HG03025 (cell line): ENCODE results near the gene ENPP3.

Source experiments
- ATAC-seq: cut with Tn5 transposase; IDR thresholded peaks from one replicate; pipeline ENCODE4 v1.9.1; 2021; ENCODE audit warnings: mild to moderate bottlenecking, moderate library complexity; ENCODE audit not compliant: unreplicated experiment, low FRiP score

ENPP3 gene

DNA sequence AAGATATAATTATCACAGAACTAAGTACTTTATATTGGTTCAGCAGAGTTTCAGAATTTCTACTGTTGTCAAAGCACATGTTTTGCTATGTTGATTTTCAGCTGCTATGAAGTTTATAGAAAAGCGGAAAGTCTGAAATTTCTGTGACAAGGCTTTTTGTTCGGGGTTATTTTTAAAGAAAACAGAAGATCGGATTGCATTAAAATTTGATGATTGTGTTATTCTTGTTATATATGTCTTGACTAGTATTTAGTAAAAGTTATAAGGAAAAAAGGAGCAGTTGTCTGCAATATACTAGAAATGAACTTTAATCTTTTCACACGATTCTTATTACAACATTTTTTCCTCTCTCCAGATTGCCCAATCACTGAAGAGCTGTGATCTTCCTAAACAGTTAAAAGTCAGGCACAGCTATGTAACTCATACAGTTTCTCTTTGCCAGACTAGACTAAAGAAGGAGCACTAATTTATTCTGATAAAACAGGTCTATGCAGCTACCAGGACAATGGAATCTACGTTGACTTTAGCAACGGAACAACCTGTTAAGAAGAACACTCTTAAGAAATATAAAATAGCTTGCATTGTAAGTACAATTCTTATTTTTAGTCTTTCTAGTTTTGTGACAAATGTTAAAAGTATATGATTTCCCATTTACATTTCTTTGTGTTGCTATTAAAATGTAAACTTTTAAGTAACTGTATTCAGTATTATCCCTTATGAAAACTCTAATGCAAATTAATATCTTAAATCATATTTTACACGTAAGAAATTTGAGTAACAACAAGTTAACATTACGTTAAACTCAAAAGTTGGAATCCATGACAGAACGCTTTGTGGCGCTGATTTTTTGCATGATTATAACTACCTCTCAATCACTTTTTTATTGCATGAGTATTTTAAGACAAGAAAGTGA, at the start of gene ENPP3:
ENPP3 (plus strand) TSS at position 423 of the 913 bp plus-strand sequence; CDS start at position 506, 83 bp downstream.
- no peak for ATAC-seq

DNA sequence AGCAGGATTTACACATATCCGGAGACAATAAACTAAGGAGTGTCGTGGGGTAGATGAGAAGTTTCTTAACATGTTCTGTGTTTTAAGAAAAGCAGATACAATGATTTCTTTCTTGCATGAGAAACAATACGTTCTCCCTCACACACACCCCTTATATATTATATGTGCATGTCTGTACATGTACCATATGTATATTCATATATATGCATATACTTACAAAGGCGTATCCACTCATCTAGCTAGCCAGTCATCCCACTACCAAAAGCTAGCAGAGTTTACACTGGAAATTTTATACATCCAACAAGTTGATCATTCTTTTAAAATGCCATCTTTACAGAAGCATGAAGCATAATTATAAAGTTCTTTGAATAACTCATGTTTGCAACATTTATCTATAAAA, 49.2 kb upstream of the ENPP3 start:
- no peak for ATAC-seq

DNA sequence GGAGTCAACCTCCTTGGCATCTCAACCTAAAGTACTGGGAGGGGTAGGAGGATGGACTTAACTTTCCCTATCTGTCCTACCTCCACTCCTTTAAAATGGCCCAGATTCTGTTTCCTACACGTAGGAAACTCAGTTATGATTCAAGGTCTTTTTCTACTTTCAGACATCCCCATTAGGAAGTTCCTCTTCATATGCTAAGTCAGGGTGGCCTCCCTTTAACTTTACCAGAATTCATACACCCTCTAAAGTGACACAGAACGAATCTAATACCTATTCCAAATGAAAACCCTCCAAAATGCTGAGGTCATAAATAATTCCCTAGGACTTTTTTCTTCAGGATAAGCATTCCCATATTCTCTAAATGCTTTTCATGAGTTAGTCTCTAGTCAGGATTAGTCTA, 48.5 kb upstream of the ENPP3 start:
- ATAC-seq: no peak

DNA sequence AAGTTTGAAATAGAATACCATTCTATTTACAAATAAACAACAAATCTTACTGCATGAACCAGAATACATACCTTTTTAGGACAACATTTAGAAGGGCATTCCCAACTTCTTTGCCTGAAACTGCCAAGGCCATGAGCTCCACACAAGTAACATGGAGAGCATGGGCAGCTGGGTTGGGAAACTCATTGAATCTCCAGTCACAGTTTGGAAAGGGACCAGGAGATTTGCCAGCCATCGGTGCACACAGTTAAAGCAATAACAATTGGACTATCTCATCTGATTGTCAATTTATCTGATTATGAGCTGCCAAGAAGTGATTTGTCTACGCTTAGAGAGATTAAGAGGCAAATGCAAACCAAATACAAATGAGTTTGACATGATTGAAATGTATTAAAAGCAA, 44.2 kb upstream of the ENPP3 start:
- no peak for ATAC-seq

DNA sequence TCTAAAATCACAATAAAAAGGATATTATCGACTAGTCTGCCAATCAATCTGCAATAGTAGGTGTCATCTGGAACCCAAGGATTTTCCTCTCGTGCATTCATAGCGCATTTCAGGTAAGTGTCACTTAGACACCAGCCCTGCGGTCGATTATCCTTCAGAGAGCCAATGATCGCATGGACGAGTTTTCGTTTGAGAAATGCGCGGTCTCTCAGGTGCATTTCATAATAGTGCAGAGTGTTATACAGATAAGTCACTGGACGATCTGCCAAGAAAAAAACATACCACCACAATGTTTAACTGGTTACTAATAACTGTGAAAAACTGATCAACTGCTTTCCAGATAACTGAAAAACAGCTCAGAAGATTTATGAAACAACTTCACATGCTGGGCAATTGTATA, 43.0 kb upstream of the ENPP3 start:
- ATAC-seq: no peak

DNA sequence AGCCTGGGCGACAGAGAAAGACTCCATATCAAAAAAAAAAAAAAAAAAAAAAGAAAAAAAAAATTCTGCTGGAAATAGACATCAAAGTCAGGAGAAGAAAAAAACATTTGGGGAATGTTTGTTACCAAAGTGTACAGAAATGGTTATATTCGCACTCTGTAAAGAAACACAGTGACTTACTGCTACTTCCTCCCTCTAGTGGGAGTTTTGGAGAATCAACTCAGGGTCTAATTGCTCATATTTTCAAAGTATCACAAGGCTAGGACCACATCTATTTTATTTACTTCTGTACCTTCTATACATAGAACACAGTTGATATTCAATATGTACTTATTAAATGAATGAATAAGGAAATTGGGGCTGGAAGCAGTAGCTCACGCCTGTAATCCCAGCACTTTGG, 39.7 kb upstream of the ENPP3 start:
- ATAC-seq: no peak

DNA sequence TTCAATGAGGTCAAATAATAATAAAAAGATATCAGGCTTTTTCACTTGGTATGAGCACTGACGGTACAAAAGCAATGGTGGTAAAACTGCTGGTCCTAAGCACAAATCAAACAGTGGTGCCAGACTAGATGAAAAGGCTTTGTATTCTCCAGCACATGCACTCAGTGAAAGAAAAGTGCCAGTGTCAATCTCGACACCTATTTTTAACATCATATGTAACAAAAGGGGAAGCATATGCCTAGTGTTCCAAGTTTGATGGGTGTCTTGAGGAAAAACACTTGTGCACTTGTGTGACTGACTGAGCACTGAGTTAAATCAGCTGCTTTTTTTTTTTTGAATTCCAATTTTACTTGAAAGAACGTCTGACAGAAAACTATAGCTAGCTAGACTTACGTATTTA, 36.4 kb upstream of the ENPP3 start:
- no peak for ATAC-seq

DNA sequence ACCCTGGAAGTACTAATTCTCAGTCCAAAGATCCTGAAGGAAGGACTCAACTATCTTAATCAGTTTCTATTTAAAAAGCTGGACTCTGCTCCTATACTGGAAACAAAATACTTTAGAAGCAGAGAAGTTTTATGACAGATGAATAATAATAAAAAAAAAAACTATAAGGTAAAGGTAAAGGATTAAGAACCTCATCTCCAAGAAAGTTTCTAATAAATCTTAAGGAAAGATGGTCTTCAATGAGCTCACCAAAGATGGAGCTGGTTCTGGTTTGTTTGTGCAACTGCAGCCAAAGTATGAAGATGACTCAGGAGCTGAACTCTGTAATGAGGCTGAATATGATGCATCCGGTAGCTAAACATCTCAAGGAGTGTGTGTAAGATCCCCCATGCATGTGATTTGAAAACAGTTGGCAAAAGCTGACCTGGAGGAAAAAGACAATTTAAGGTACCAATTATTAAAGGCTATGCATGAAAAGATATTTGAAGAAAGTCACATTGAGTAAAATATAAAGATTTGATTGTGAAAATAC, 34.3 kb upstream of the ENPP3 start:
- no peak for ATAC-seq

DNA sequence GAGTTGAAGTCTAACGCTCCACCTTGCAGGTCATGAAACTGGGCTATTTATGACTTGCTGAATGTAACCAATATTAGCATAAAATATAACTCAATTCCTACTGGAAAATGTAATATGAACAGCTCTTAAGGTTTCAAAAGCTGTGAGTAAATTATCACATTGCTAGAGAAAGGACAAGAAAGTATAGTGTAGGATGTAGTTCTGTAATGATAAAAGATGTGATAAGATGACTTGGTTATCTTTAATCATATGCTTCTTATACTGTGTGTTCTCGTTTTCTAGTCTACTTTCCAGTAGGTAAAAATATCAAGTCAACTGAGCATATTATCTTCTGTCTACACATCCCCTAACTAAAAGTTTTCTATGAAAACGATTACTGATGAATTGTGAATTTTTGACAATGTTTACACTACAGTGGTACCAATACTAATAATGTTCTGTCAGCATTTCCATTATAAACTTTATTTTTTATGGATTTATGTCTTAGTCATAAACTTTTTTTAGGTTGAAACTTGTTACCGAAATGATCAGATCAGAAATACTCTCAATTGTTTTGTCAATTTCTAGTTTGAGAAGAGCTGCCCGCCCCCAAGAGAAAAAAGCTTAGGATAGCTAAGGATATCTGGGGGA, 23.7 kb upstream of the ENPP3 start:
- no peak for ATAC-seq

DNA sequence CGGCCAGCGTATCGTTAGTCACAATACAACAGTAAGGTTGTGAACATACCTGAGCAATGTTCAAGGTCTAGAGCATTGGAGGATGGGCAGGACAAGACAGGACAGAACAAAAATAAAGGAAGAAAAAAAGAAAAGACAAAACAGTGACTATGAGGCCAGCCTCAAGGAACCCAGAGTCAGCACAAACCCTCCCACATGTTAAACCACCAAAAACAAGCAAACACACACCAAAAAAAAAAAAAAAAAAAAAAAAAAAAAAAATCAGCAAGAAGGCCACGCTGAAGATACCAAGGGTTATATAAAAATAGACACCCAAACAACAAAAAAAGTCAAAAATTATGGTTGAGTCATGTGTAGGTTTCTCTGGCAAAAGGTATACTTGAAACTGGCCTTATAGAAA, 21.8 kb upstream of the ENPP3 start:
- ATAC-seq: no peak

DNA sequence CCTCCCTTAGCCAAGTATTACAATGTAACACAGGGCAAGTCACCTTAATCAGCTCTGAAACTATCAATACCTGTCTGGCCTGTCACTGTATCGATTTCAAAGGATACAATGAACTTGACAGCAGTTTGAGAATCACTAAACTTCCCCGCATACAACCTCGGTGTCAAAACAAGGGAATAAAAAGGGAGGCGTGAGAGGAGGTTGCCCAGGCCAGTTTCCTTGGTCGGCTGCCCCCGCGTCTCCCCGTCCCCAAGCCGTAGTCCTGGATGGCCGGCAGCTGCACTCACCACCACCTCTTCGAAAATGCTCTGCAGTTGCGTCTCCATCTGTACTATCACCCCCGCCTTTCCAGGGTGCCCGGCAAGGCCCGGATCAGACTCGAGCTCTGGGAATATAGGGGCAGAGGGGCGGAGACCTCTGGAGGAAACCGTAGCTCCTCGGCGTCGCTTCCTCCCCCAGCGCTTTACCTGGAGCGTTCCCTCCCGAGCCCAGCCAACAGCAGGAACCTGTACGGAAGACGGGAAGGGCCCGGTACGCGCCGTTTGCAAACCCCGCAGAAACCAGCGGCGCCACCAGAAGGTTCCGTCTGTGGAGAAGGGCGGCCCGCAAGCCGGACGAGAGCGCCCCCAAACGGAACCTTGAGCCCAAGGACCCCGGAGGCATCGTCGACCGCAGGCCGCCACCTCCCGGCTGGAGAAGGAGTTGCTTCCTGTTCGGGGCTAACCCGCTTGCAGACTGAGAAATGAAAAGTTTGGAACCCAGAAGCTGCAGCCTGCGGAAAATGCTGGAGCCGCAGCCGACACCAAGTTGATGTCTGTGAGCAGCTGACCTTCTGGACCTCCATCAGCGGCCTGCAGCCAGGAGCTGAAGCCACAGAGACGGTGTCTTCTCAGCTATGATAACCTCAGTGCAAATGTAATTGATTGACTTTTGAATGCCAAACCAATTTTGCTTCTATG, 9.1 kb upstream of the ENPP3 start, which contains the start of gene MED23:
MED23 (minus strand) TSS at position 519 of the 959 bp plus-strand sequence; CDS start at position 326, 193 bp downstream.
- ATAC-seq: peak; percentile 98

DNA sequence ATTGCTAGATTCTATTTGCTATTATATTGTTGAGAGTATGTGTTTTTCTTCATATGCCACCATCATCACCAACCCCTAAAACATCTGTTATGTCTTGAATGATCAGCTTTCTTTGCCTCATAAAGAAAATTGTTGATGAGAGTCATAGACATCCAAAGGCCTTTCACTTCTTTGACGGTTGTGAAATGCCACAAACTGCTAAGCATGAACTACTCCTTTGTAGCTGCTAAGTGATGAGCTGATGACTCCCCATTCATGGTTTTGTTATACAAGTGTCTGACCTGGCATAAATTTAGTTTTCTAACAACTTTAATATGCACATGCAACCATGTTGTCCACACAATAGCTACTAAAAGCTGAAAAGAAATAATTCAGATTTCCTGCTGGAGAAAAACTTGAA, 8.4 kb upstream of the ENPP3 start:
- no peak for ATAC-seq

DNA sequence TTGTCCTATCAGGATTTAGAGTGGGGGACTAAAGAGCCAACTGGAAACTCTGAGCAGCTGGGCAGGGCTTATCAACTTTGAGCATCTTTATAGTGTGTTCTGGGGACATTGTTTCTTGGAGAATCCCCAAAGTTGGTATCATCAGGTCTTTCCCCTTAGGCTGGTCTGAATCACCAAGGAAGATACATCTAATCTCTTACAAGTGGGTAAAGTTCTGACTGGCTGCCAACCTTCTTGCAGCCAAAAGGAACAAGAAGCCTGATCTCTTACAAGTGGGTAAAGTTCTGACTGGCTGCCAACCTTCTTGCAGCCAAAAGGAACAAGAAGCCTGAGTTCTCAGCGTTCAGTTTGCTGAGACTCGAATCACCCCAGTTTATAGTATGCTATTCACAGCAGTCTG, 7.5 kb upstream of the ENPP3 start:
- ATAC-seq: no peak

DNA sequence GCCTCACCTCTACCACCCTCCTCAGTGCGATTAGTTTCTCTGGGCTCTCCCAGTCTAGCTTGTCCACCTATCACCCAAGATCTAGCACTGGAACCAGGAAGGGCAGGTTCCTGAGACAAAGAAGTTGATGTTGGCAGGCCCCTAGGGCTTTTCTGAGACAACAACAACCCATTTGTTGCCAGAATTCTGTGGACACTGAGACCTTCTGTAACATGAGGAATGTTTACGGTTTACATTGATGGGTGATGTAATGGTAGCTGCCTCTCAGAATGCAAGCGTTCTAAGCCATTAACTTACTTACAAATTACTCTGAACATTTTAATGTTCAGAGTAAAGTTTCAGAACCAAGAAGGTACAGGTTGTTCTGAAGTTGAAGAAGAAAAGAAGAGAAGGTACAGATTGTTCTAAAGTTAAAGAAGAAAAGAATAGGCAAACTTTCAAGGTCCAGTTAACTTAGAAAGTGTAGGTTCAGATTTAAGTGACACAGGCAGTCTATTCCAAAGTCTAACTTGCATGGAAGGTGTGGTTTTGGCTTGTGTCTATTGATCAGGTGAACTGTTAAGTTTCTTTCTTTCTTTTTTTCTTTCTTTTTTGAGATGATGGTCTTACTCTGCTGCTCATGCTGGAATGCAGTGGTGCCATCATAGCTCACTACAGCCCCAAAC, 5.3 kb upstream of the ENPP3 start:
- ATAC-seq: no peak

DNA sequence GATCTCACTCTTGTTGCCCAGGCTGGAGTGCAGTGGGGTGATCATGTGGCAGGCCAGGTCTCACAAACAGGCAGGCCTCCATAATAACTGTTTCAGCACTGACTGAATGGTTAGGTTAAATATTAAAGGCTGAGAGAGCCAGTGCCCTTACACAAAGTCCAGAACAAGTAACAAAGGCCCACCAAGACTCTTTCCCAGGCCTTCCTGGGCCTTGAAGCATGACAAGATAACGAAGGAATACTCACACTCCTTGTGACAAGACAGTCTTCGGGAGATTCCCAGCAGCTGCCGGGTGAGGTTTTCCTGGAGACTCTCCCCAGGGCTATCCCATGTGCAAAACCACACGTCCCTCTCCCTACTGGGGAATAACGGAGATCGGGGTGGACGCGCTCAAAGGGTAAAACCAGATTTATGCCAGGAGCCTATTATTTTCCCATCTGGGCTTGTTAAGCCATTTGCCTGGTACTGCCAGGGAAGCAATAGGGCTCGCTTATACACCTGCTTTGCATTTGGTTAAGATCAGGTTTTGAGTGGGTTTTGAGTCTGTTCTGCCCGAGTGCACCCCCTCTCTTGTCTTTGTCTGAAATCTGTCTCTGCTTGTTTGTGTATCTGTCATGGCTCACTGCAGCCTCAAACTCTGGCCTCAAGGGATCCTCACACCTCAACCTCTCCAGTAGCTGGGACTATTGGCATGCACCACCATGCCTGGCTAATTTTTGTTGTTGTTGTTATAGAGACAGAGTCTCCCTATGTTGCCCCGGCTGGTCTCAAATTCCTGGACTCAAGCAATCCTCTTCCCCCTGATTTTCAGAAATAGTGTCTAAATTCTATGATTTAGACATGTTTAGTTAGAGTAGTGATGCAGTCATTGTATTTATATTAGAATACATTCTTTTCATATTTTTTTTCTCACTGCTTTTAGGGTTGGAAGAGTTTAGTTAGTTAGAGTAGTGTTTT, 1.4 kb upstream of the ENPP3 start:
- peak; percentile 79 for ATAC-seq

DNA sequence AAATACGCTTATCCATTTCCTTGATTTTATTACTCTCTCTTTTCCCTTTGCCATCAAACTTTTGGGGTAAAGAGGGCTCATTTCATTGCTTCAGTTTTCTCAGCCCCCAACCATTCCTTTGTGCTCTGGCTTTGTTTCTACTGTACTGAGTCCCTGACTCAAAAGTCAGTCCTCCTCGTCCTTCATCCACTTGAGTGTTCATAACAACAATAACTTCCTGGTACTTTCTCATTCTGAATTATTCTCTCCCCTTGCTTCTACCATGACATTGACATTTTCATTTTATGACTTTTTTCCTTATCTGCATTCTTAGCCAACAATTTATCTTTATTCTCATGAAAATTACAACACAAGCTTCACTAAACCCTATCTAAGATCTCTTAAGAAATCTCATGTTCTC, 911 bp downstream of the ENPP3 start:
- no peak for ATAC-seq

DNA sequence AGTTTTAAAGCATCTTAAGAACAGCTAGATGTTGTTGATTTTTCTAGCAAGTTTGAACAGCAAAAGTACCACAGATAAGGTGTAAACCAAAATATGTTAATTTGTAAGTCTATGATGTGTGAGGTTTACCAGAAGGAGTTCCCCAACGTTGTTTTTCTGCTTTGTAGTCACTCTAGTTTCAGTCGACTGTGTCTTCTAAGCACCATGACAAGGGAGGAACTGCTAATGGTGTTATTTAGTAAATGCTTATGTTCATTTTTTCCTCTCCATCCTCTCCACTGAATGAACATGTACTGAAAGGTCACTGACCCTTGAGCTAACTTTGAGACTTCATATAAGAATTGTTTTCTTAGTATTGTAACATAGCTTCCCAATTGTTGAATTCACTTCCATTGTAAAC, 3.0 kb downstream of the ENPP3 start:
- ATAC-seq: no peak

DNA sequence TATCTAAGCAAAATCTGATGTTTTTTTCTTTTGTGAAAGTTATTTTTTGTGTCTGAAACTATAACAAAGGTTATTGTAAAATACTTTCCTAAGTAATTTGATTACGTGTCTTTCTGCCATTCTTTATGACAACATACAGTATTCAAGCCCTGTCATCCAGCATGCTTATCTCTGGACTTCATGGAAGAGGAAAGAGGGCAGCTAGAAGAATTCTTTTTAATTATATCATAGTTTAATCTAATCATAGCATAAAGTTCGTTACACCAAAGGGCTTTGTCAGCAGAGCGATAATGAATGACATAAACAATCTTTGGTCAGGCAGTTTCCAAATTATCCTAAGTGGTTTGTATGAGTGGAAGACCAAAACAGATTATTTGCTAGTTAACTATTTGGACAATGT, 3.5 kb downstream of the ENPP3 start:
- ATAC-seq: no peak

DNA sequence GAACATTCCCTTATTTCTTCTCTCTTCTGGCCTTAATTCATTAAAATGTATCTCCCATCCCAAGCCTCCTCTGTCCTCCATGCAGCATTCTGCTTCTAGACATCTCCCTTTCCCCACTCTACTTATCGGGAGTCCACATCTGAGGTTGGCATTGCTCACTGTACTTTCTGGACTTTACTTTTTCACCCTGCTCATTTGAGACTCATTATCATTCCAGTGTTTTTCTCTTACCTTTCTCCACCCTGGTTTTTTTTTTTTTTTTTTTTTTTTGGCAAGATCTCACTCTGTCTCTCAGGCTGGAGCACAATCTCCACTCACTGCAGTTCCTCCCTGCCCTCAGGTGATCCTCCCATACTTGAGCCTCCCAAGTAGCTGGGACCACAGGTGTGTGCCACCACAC, 4.5 kb downstream of the ENPP3 start:
- ATAC-seq: no peak
